ES-I3 (cell line): ENCODE results near the gene PSMD11.

Experiments used
- H3K36me3 ChIP-seq: 2 replicates; pipeline ENCODE4 v1.6.1; 2013; ENCODE audit warnings: mild to moderate bottlenecking, low read length, control low read depth, moderate library complexity; ENCODE audit not compliant: insufficient read depth
- H3K4me1 ChIP-seq: 2 replicates; pipeline ENCODE4 v1.6.1; 2013; ENCODE audit warnings: mild to moderate bottlenecking, control low read depth, low read length; ENCODE audit not compliant: insufficient read depth
- H3K9ac ChIP-seq: 2 replicates; pipeline ENCODE4 v1.6.1; 2013; ENCODE audit warnings: low read depth, mild to moderate bottlenecking, low read length, moderate library complexity
- H3K9me3 ChIP-seq: 2 replicates; pipeline ENCODE4 v1.6.1; 2013; ENCODE audit warnings: mild to moderate bottlenecking, low read length, moderate library complexity; ENCODE audit not compliant: control insufficient read depth, insufficient read depth

The PSMD11 gene

DNA sequence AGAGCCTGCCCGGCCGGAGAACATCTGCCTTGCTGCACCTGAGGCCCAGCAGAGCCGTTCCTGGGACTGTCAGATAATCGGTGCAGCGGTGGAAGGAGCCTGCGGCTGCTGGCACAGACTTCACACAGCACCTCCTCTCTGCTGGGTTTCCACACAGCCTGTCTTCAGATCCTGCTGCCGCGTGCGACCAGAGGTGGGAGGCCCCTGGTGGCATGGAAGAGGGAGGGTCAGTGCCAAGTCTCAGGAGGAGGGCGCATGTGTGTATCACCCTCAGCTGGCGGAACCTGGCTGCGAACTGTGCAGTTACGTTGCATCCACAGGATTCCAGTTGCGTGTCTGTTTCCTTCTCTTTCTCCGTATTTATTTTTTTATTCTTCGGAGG, 45.8 kb downstream of the PSMD11 start:
- Histone ChIP-seq H3K4me1 (peaks cover 12% of the 10 kb centered on the region; the same call in 1 of the 2 replicates), H3K9ac (no peak overlapping the region), H3K9me3 (no peaks in the 10 kb centered on the region), H3K36me3 (peaks cover 3% of the 10 kb centered on the region; the same call in 1 of the 2 replicates)

DNA sequence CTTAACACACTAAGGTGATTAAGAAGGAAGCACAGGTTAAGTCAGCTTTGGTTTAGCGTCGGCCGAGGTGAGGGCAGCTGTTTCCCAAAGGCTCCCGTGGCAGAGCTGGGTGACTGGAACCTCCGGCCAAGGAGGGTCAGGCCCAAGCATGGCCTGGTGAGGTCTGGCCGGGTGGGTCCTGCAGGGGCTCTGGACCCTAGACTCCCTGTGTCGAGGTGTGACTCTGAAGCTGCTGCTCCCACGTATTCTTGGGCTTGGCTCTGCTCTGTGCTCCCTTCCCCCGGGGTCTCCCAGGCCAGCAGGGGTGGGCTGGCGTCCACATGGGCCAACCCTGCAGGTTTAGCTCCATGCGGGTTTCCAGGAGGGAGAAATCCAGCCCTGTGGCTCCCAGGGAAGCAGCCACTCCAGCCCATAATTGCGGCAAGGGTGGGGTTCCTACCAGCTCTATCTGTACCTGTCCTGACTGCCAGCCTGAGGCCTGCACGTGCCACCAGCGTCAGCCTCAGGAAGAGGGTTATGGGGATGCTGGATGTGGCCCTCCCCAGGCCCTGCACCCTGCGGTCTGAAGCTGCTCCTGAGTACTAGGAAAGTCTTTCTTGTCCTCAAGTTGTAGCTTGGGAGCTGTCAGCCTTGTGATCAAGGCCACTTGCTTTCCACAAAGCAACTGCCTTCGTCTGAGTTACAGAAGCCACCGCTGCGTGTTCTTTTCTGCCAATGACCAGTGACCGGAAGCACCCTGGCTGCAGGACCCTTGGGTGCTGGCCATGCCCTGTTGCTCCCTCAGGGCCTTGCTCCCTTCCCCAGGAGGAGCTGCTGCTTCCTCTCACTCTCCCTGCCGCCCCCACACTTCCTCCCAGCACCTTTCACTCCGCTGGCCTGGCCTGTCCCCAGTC, 47.3 kb downstream of the PSMD11 start:
- no peaks in the 10 kb centered on the region for H3K9me3 ChIP-seq
- H3K9ac ChIP-seq = no peak overlapping the region
- peaks cover 5% of the 10 kb centered on the region; the same call in 1 of the 2 replicates for H3K4me1 ChIP-seq
- peaks cover 3% of the 10 kb centered on the region; the same call in 1 of the 2 replicates for H3K36me3 ChIP-seq

- H3K36me3 ChIP-seq = peaks cover 3% of the 10 kb centered on the region; the same call in 1 of the 2 replicates
- H3K9me3 ChIP-seq = no peaks in the 10 kb centered on the region
- H3K9ac ChIP-seq = no peak overlapping the region
- H3K4me1 ChIP-seq = peaks cover 5% of the 10 kb centered on the region; the same call in 1 of the 2 replicates
Measured at GRCh38 chr17:32492264-32492589, 47.9 kb downstream of the PSMD11 start.

DNA sequence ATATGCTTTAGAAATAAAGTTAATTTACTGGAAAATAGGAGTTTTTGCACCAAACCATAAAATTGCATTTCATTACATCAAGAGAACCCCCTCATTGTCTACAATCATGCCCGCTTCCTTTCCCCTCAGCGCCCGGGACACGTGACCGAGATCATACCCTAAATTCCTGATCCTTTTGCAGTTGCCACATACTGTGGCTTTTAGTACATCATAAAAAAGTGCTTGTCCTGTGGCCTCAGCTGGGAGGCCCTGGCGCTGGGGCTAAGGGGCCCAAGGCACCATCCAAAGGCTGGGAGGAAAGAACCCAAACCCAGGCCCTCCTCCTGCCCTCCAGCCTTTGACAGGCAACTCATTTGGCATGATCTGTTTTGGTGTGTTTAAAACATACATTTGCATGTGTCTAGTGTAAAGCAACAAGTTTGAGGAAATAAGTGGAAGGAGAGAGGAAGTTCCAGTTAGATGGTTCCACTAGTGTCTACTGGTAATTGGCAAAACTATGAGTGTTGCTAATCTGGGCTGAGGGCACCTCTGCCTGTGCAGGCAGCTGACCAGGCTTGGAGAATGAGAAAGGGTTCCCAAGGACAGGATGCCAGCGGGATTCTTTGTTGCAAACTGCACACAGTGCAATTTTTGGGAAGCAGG, 48.5 kb downstream of the PSMD11 start:
- Histone ChIP-seq H3K4me1 (peaks cover 5% of the 10 kb centered on the region; the same call in 1 of the 2 replicates), H3K9me3 (no peaks in the 10 kb centered on the region), H3K9ac (no peak overlapping the region), H3K36me3 (peaks cover 3% of the 10 kb centered on the region; the same call in 1 of the 2 replicates)

DNA sequence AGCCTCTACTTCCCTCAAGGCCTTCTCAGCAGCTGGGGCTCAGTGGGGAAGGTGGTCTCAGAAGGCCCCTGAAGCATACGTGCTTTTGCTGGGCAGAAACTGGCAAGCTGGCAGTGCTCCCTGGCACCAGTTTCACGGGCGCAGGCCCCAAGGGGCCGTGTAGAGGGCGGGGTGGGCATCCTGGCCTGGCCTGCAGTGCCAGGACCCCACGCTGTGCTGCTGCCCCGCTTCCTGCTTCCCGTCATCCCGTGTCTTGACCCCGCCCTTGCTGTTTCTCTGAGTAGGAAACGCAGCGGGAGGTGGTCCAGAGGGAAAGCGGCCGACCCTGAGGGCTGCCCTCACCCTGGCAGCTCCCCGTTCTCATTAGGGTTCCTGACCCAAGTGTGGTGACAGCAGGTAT, 49.3 kb downstream of the PSMD11 start:
- Histone ChIP-seq H3K36me3 (peaks cover 3% of the 10 kb centered on the region; the same call in 1 of the 2 replicates), H3K4me1 (peaks cover 9% of the 10 kb centered on the region; the same call in 1 of the 2 replicates), H3K9me3 (no peaks in the 10 kb centered on the region), H3K9ac (no peak overlapping the region)

- H3K36me3 ChIP-seq = peaks cover 3% of the 10 kb centered on the region; the same call in 1 of the 2 replicates
- H3K9ac ChIP-seq = no peak overlapping the region
- H3K4me1 ChIP-seq = peaks cover 9% of the 10 kb centered on the region; the same call in 1 of the 2 replicates
- no peaks in the 10 kb centered on the region for H3K9me3 ChIP-seq
Measured at GRCh38 chr17:32493976-32494513, 49.7 kb downstream of the PSMD11 start.

- Histone ChIP-seq H3K4me1 (peaks cover 9% of the 10 kb centered on the region; the same call in 1 of the 2 replicates), H3K9ac (no peak overlapping the region), H3K36me3 (peaks cover 1% of the 10 kb centered on the region; the same call in 1 of the 2 replicates), H3K9me3 (no peaks in the 10 kb centered on the region)
Measured at GRCh38 chr17:32494621-32495358, 50.5 kb downstream of the PSMD11 start.

GRCh38 chr17:32495359-32496231, 51.3 kb downstream of the PSMD11 start:
- Histone ChIP-seq H3K36me3 (no peaks in the 10 kb centered on the region), H3K4me1 (peaks cover 9% of the 10 kb centered on the region; the same call in 1 of the 2 replicates), H3K9me3 (no peaks in the 10 kb centered on the region), H3K9ac (no peak overlapping the region)

- Histone ChIP-seq H3K4me1 (peaks cover 9% of the 10 kb centered on the region; the same call in 1 of the 2 replicates), H3K9ac (no peak overlapping the region), H3K9me3 (no peaks in the 10 kb centered on the region), H3K36me3 (no peaks in the 10 kb centered on the region)
Measured at GRCh38 chr17:32496395-32497073, 52.2 kb downstream of the PSMD11 start.

GRCh38 chr17:32497431-32498205, 53.3 kb downstream of the PSMD11 start:
- H3K9ac ChIP-seq = no peak overlapping the region
- H3K9me3 ChIP-seq = no peaks in the 10 kb centered on the region
- H3K36me3 ChIP-seq = no peaks in the 10 kb centered on the region
- H3K4me1 ChIP-seq = 0 out of 2 replicates have a peak, but pooled peaks cover 4% of the 10 kb centered on the region

DNA sequence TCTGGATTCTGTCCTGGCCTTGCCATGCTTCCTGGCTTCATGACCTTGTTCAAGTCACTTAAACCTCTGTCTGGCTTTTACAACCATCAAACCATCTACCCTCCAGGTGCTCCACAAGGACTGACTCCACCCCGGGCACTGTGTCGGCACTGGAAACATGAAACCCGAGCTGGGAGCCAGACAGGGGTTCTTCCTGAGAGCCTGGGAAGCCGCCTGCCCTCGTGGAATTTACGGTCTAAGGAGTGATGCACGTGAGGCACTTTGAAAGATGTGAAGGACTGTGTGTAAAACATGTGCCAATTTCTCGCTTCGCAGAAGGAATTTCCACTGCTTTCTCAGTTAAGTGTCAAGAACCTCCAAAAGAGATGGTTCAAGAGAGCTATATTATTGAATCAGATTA, 54.1 kb downstream of the PSMD11 start:
- Histone ChIP-seq H3K9me3 (no peaks in the 10 kb centered on the region), H3K4me1 (0 out of 2 replicates have a peak, but pooled peaks cover 4% of the 10 kb centered on the region), H3K9ac (no peak overlapping the region)

GRCh38 chr17:32502013-32502412, 57.7 kb downstream of the PSMD11 start:
- Histone ChIP-seq H3K4me1 (0 out of 2 replicates have a peak, but pooled peaks cover 4% of the 10 kb centered on the region), H3K9ac (no peak overlapping the region), H3K9me3 (no peaks in the 10 kb centered on the region), H3K36me3 (no peaks in the 10 kb centered on the region)

More for the DNA sequence above, 54.1 kb downstream of the PSMD11 start:
- H3K36me3 ChIP-seq = no peaks in the 10 kb centered on the region
